Keratinocyte (primary cell): ENCODE results near the gene TAS2R40. TPM values are rescaled to one million over a fixed set of nuclear protein-coding genes. Genes with fewer than 3 reads are reported as not detected.
"Not testable (repeated sequence)": the region's sequence is repeated elsewhere in the genome, so short reads cannot be mapped to it uniquely, and the experiment has no call there.

ENCODE experiments used
- DNase-seq: peaks from one replicate; pipeline ENCODE4 v3.0.0-alpha.2; 2011; ENCODE audit warnings: low read depth, missing footprints, low spot score
- FAIRE-seq: peaks from 2 replicates; lab custom pipeline; 2011; peaks lifted over from hg19 to GRCh38; lab: Jason Lieb, UNC
- H2AFZ ChIP-seq: 2 replicates; pipeline ENCODE4 v1.6.0; 2012; ENCODE audit warnings: low read length, control low read depth, inconsistent platforms; ENCODE audit not compliant: control insufficient read depth
- H3K27ac ChIP-seq: 2 replicates; pipeline ENCODE4 v1.5.1; 2011; ENCODE audit warnings: low read length; ENCODE audit not compliant: control insufficient read depth, insufficient read depth
- H3K27me3 ChIP-seq: 3 replicates; pipeline ENCODE4 v1.6.0; 2011; ENCODE audit warnings: low read length; ENCODE audit not compliant: control insufficient read depth, insufficient read depth; ENCODE audit errors: extremely low read depth
- H3K36me3 ChIP-seq, 2 experiments: 2 replicates in 1 of 2; 3 replicates in 1 of 2; pipeline ENCODE4 v1.5.1; 2011; ENCODE audit warnings: low read length in 2 of 2, mild to moderate bottlenecking in 1 of 2; ENCODE audit not compliant: control insufficient read depth in 2 of 2, insufficient read depth in 2 of 2; ENCODE audit errors: extremely low read depth in 1 of 2
- H3K4me1 ChIP-seq: 3 replicates; pipeline ENCODE4 v1.5.1; 2011; ENCODE audit warnings: low read length; ENCODE audit not compliant: control insufficient read depth, insufficient read depth; ENCODE audit errors: extremely low read depth
- H3K4me2 ChIP-seq: 3 replicates; pipeline ENCODE4 v1.6.0; 2011; ENCODE audit warnings: low read depth, low read length; ENCODE audit not compliant: control insufficient read depth, insufficient read depth; ENCODE audit errors: extremely low read depth
- H3K4me3 ChIP-seq, 3 experiments: fragments of 200-600 bp in 1 of 3; sonication (generic) in 1 of 3; 2 replicates in 2 of 3; 3 replicates in 1 of 3; pipeline ENCODE4 v1.5.1; 2011 to 2016; ENCODE audit warnings: low read length in 3 of 3, mild to moderate bottlenecking in 3 of 3, control low read depth in 2 of 3, inconsistent platforms in 1 of 3, low read depth in 1 of 3, mixed read lengths in 1 of 3, mixed run types in 1 of 3, moderate library complexity in 1 of 3; ENCODE audit not compliant: control insufficient read depth in 2 of 3, insufficient read depth in 2 of 3; ENCODE audit errors: extremely low read depth in 1 of 3
- H3K79me2 ChIP-seq: 2 replicates; pipeline ENCODE4 v1.6.0; 2012; ENCODE audit warnings: low read length; ENCODE audit not compliant: control insufficient read depth, insufficient read depth
- H3K9ac ChIP-seq: 3 replicates; pipeline ENCODE4 v1.6.0; 2011; ENCODE audit warnings: low read length; ENCODE audit not compliant: control insufficient read depth, insufficient read depth; ENCODE audit errors: extremely low read depth
- H3K9me1 ChIP-seq: 3 replicates; pipeline ENCODE4 v1.6.0; 2011; ENCODE audit warnings: low read length; ENCODE audit not compliant: control insufficient read depth, insufficient read depth; ENCODE audit errors: extremely low read depth
- H3K9me3 ChIP-seq: 2 replicates; pipeline ENCODE4 v1.5.1; 2012; ENCODE audit warnings: low read depth, low read length; ENCODE audit not compliant: control insufficient read depth
- H4K20me1 ChIP-seq: 3 replicates; pipeline ENCODE4 v1.6.0; 2011; ENCODE audit warnings: low read length; ENCODE audit not compliant: control insufficient read depth, insufficient read depth; ENCODE audit errors: extremely low read depth
- EZH2 ChIP-seq: IDR thresholded peaks from one replicate; pipeline ENCODE4 v1.6.1; 2012; ENCODE audit warnings: inconsistent platforms, mild to moderate bottlenecking, low read length, moderate library complexity
- dilution Hi-C: fragments of 300-500 bp; cut with MboI; formaldehyde crosslinking; loops from one replicate; pipeline ENCODE4 v1.7.0; 2020; ENCODE audit warnings: low sequenced_read_pairs; ENCODE audit not compliant: extremely low pct_ligation_motif_present
- polyA plus RNA-seq, 5 experiments: library from polyadenylated mRNA; depleted of rRNA in 3 of 5; stranded (reverse) in 3 of 5; stranded (forward) in 1 of 5; unstranded in 1 of 5; fragments of >200 nt; gene quantifications; 1 replicate in 1 of 5; 2 replicates in 3 of 5; 3 replicates in 1 of 5; pipeline versions ENCODE4 v1.2.1 to v1.2.3, GENCODE V29; 2011 to 2012; ENCODE audit warnings: missing spikeins in 2 of 5, low read depth in 1 of 5, low replicate concordance in 1 of 5
- TF ChIP-seq, protein P1 (sequence below), 3 experiments: IDR thresholded peaks in 1 of 3; conservative IDR thresholded peaks in 1 of 3; optimal IDR thresholded peaks in 1 of 3; 2 replicates in 2 of 3; 3 replicates in 1 of 3; pipeline versions ENCODE3 to v1.5.1; 2011; ENCODE audit warnings: low read length in 3 of 3, mild to moderate bottlenecking in 3 of 3, moderate library complexity in 2 of 3, control low read depth in 1 of 3, inconsistent platforms in 1 of 3; ENCODE audit not compliant: insufficient read depth in 2 of 3; ENCODE audit errors: extremely low read depth in 1 of 3

The TAS2R40 gene
- polyA plus RNA-seq, 1 donor (not counting 4 experiments of a cell fraction or from before 2014, with no cell fraction given): not detected

DNA sequence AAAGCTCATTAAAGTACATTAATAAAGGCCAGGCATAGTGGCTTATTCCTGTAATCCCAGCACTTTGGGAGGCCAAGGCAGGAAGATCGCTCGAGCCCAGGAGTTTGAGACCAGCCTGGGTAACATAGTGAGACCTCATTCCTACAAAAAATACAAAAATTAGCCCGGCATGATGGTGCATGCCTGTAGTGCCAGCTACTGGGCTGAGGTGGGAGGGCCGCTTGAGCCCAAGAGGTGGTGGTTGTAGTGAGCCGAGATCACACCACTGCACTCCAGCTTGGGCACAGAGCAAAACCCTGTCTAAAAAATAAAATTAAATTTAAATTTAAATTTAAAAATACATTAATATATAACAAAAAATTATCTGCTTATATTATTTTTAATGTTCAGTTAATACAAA lies 45.7 kb upstream of the TAS2R40 start:
- TF ChIP-seq EZH2: no peak
- TF ChIP-seq, protein P1, sequence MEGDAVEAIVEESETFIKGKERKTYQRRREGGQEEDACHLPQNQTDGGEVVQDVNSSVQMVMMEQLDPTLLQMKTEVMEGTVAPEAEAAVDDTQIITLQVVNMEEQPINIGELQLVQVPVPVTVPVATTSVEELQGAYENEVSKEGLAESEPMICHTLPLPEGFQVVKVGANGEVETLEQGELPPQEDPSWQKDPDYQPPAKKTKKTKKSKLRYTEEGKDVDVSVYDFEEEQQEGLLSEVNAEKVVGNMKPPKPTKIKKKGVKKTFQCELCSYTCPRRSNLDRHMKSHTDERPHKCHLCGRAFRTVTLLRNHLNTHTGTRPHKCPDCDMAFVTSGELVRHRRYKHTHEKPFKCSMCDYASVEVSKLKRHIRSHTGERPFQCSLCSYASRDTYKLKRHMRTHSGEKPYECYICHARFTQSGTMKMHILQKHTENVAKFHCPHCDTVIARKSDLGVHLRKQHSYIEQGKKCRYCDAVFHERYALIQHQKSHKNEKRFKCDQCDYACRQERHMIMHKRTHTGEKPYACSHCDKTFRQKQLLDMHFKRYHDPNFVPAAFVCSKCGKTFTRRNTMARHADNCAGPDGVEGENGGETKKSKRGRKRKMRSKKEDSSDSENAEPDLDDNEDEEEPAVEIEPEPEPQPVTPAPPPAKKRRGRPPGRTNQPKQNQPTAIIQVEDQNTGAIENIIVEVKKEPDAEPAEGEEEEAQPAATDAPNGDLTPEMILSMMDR (optimal IDR thresholded peaks at IDR 0.05 in 1 of 3, IDR thresholded peaks at IDR 0.05 in 1 of 3, conservative IDR thresholded peaks at IDR 0.05 in 1 of 3; ENCODE audit: extremely low read depth in 1 of 3, insufficient read depth in 2 of 3, low read length in 3 of 3): no peak
- no peaks in the 10 kb centered on the region for H3K9me3 ChIP-seq
- no peaks in the 10 kb centered on the region for H3K36me3 ChIP-seq
- no peak overlapping the region for H3K4me2 ChIP-seq
- no peak overlapping the region for H2AFZ ChIP-seq
- no peaks in the 10 kb centered on the region for H3K4me1 ChIP-seq
- H3K79me2 ChIP-seq: no peaks in the 10 kb centered on the region
- no peaks in the 10 kb centered on the region for H4K20me1 ChIP-seq
- DNase-seq (no peak), FAIRE-seq (no peak)
- dilution Hi-C loops: no loop called here
- no peak overlapping the region for H3K4me3 ChIP-seq
- no peak overlapping the region for H3K27ac ChIP-seq
- no peaks in the 10 kb centered on the region for H3K27me3 ChIP-seq
- H3K9ac ChIP-seq: no peak overlapping the region
- H3K9me1 ChIP-seq: no peaks in the 10 kb centered on the region

DNA sequence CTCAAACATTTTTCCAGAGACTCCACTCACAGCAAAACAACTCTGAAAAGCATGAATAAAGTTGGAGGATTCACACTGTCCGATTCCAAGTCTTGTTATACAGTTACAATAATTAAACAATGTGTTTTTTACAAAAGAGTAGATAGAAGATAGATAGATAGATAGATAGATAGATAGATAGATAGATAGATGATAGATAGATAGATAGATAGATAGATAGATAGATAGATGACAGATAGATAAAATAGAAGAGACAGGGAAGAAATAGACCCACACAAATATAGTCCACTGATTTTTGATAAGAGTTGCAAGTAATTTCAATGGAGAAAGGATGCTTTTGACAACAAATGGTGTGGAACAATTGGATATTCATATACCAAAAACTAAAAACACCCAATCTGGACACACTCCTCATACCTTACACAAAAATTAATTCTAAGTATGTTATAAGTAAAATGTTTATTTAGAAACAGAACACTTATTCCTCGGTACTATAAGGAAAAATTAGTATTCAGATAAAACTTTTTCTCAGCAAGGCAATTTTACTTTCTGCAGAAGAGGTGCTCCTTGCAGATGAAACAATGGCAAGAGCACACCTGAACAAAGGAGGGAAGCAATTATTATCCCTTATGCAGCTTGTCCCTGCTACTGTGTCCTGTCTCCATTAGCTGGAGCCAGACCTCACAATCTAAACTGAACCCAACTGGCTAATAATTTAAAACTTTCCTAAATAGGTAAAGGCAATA lies 44.3 kb upstream of the TAS2R40 start:
- Histone ChIP-seq H3K27ac (no peak overlapping the region), H4K20me1 (no peaks in the 10 kb centered on the region), H3K9ac (no peak overlapping the region), H3K4me2 (no peak overlapping the region), H3K27me3 (no peaks in the 10 kb centered on the region), H3K9me1 (no peaks in the 10 kb centered on the region), H2AFZ (no peak overlapping the region), H3K9me3 (no peaks in the 10 kb centered on the region), H3K4me3 (no peak overlapping the region), H3K79me2 (no peaks in the 10 kb centered on the region), H3K4me1 (no peaks in the 10 kb centered on the region), H3K36me3 (no peaks in the 10 kb centered on the region)
- TF ChIP-seq, protein P1 (optimal IDR thresholded peaks at IDR 0.05 in 1 of 3, IDR thresholded peaks at IDR 0.05 in 1 of 3, conservative IDR thresholded peaks at IDR 0.05 in 1 of 3; ENCODE audit: extremely low read depth in 1 of 3, insufficient read depth in 2 of 3, low read length in 3 of 3): no peak
- no peak for TF ChIP-seq EZH2
- DNase-seq (no peak), FAIRE-seq (no peak)
- dilution Hi-C loops: no loop called here

DNA sequence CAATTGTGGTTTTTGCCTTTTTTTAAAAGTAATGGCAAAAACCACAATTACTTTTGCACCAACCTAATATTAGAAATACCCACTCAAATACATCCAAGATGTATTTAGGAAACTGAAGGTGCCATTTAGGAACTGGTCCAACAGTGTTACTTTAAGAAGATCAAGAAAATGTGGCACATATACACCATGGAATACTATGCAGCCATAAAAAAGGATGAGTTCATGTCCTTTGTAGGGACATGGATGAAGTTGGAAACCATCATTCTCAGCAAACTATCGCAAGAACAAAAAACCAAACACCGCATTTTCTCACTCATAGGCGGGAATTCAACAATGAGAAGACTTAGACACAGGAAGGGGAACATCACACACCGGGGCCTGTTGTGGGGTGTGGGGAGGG lies 41.1 kb upstream of the TAS2R40 start:
- H3K9me3 ChIP-seq, FAIRE-seq, H3K36me3 ChIP-seq, H4K20me1 ChIP-seq, H3K4me2 ChIP-seq, H3K79me2 ChIP-seq, dilution Hi-C loops, H3K4me3 ChIP-seq, H2AFZ ChIP-seq, H3K27ac ChIP-seq, H3K9ac ChIP-seq, DNase-seq, H3K9me1 ChIP-seq, H3K27me3 ChIP-seq, H3K4me1 ChIP-seq: not testable (repeated sequence)
